Skeletal muscle satellite cell (primary cell): ENCODE measurements around the gene DCAF6.

Experiments
- H3K27me3 ChIP-seq: 2 replicates; pipeline ENCODE4 v1.7.0; 2013; ENCODE audit warnings: low read length; ENCODE audit not compliant: control insufficient read depth, insufficient read depth
- H3K36me3 ChIP-seq: 2 replicates; pipeline ENCODE4 v1.7.0; 2013; ENCODE audit warnings: mild to moderate bottlenecking, control low read depth, low read length; ENCODE audit not compliant: insufficient read depth
- H3K4me1 ChIP-seq: 2 replicates; pipeline ENCODE4 v1.7.0; 2013; ENCODE audit warnings: low read length; ENCODE audit not compliant: control insufficient read depth, insufficient read depth
- H3K4me2 ChIP-seq: 2 replicates; pipeline ENCODE4 v1.7.0; 2013; ENCODE audit warnings: mild to moderate bottlenecking, low read length
- H3K4me3 ChIP-seq: 2 replicates; pipeline ENCODE4 v1.7.0; 2013; ENCODE audit warnings: low read length
- H3K9ac ChIP-seq: 2 replicates; pipeline ENCODE4 v1.7.0; 2013; ENCODE audit warnings: mild to moderate bottlenecking, low read depth, low read length, moderate library complexity
- H3K9me3 ChIP-seq: replicated peaks from 2 replicates; pipeline ENCODE4 v1.7.0; 2013; ENCODE audit warnings: mild to moderate bottlenecking, control low read depth, low read length

Gene DCAF6

DNA sequence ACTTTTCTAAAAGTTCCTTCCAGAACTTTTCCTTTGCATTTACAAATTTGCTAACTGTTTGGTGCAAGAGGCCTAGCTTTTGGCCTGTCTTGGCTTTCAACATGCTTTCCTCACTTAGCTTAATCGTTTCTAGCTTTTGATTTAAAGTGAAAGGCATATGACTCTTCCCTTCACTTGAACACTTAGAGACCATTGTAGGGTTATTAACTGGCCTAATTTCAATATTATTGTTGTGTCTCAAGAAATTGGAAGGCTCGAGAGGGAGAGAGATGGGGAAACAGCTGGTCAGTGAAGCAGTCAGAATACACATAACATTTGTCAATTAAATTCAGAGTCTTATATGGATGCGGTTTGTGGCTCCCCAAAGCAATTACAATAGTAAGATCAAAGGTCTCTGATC, 63.4 kb downstream of the DCAF6 start:
- Histone ChIP-seq H3K36me3 (peaks cover 40% of the 10 kb centered on the region), H3K4me2 (no peak overlapping the region), H3K9me3 (no peaks in the 10 kb centered on the region), H3K27me3 (no peaks in the 10 kb centered on the region), H3K4me1 (no peaks in the 10 kb centered on the region), H3K9ac (no peak overlapping the region), H3K4me3 (no peak overlapping the region)

- H3K36me3 ChIP-seq, result peaks cover 47% of the 10 kb centered on the region
- H3K9me3 ChIP-seq, result no peaks in the 10 kb centered on the region
- H3K9ac ChIP-seq, result no peak overlapping the region
- no peaks in the 10 kb centered on the region for H3K4me1 ChIP-seq
- H3K27me3 ChIP-seq, result no peaks in the 10 kb centered on the region
- H3K4me2 ChIP-seq, result no peak overlapping the region
- H3K4me3 ChIP-seq, result no peak overlapping the region
Observed at GRCh38 chr1:168000656-168001055, 64.2 kb downstream of the DCAF6 start.

DNA sequence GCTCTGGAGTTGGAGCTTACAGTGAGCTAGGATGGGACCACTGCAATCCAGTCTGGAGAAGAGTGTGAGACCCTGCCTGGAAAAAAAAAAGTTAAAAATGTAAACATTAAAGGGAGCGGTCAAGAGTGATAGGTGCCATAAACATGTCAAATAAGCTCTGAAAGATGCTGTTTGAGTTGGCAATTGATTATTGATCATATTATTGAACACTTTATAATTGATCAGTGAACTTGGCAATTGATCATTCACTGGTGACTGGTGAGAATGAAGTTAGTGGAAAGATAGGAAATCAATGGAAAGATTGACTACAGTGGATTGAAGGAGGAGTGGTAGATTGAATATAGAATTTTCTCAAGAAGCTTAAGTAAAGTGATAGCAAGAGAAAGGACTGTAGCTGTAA, 64.7 kb downstream of the DCAF6 start:
- peaks cover 49% of the 10 kb centered on the region for H3K36me3 ChIP-seq

DNA sequence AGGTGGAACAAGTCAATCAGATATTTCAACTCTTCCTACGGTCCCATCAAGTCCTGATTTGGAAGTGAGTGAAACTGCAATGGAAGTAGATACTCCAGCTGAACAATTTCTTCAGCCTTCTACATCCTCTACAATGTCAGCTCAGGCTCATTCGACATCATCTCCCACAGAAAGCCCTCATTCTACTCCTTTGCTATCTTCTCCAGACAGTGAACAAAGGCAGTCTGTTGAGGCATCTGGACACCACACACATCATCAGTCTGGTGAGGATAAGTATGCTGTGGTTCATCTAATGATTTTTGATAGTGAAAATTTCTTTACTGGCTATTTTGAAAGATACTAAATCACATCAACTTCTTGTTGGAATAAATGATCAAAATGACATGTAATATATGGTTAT, 68.0 kb downstream of the DCAF6 start:
- Histone ChIP-seq H3K4me3 (no peak overlapping the region), H3K36me3 (peaks cover 41% of the 10 kb centered on the region), H3K4me1 (no peaks in the 10 kb centered on the region), H3K9me3 (no peaks in the 10 kb centered on the region), H3K27me3 (no peaks in the 10 kb centered on the region), H3K4me2 (no peak overlapping the region), H3K9ac (no peak overlapping the region)

More for the DNA sequence above, 64.7 kb downstream of the DCAF6 start:
- Histone ChIP-seq H3K27me3 (no peaks in the 10 kb centered on the region), H3K4me1 (no peaks in the 10 kb centered on the region), H3K9ac (no peak overlapping the region), H3K4me3 (no peak overlapping the region), H3K4me2 (no peak overlapping the region), H3K9me3 (no peaks in the 10 kb centered on the region)

DNA sequence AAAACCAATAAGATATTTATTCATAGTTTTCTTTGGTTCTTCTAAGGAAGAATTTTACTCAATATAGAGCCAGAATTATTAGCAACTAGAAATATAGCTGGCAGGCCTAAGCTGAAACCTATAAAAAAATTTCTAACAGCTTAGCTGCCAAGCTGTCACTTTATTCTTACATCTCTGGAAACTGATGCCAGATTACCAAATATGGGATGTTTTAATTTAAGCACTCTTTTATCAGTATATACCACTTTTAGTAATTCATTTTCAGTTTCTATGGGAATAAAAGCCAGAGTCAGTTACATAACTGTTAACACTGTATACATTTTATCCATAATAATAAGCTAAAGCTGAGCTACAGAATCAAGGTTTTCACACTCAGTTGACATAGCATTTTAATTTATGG, 69.0 kb downstream of the DCAF6 start:
- Histone ChIP-seq H3K4me3 (no peak overlapping the region), H3K36me3 (peaks cover 41% of the 10 kb centered on the region), H3K9me3 (no peaks in the 10 kb centered on the region), H3K4me1 (no peaks in the 10 kb centered on the region), H3K9ac (no peak overlapping the region), H3K27me3 (no peaks in the 10 kb centered on the region), H3K4me2 (no peak overlapping the region)

DNA sequence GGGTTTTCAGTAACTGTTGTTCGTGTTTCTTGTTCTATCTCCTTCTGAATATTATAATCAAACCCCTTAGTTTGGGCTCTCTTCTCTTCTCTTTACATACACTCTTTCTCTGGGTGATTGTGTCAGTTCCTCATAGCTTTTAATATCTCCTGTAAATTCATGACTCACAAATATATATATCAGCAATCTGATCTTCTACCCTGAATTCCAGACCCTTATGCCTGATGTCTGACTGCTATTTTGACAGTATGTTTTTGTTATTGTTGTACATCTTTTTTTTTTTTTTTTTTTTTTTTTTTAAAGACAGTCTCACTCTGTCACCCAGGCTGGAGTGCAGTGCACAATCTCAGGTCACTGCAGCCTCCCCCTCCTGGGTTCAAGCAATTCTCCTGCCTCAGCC, 71.2 kb downstream of the DCAF6 start:
- Histone ChIP-seq H3K36me3 (peaks cover 48% of the 10 kb centered on the region), H3K4me3 (no peak overlapping the region), H3K27me3 (no peaks in the 10 kb centered on the region), H3K9ac (no peak overlapping the region), H3K4me1 (no peaks in the 10 kb centered on the region), H3K4me2 (no peak overlapping the region), H3K9me3 (no peaks in the 10 kb centered on the region)

- Histone ChIP-seq H3K27me3 (no peaks in the 10 kb centered on the region), H3K9ac (no peak overlapping the region), H3K4me1 (no peaks in the 10 kb centered on the region), H3K4me2 (no peak overlapping the region), H3K36me3 (peaks cover 46% of the 10 kb centered on the region), H3K4me3 (no peak overlapping the region), H3K9me3 (no peaks in the 10 kb centered on the region)
Observed at GRCh38 chr1:168008595-168008994, 72.1 kb downstream of the DCAF6 start.

DNA sequence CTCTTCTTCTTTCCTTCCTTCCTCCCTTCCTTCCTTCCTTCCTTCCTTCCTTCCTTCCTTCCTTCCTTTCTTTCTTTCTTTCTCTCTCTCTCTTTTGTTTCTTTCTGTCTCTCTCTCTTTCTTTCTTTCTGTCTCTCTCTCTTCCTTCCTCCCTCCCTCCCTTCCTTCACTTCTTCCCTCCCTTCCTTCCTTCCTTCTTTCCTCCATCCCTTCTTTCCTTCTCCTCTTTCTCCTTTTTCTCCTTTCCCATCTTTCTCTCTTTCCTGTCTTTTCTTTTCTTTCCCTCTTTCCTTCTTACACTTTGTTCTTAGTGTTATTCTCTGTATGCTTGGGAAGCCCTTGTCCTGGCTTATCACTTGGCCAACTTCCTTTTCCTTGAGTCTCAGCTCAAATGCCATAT, 72.8 kb downstream of the DCAF6 start:
- Histone ChIP-seq H3K4me2 (no peak overlapping the region), H3K4me1 (no peaks in the 10 kb centered on the region), H3K9ac (no peak overlapping the region), H3K36me3 (peaks cover 39% of the 10 kb centered on the region), H3K4me3 (no peak overlapping the region), H3K9me3 (no peaks in the 10 kb centered on the region), H3K27me3 (no peaks in the 10 kb centered on the region)

- H3K27me3 ChIP-seq, result no peaks in the 10 kb centered on the region
- peaks cover 33% of the 10 kb centered on the region for H3K36me3 ChIP-seq
- H3K4me2 ChIP-seq, result no peak overlapping the region
- no peak overlapping the region for H3K9ac ChIP-seq
- H3K4me1 ChIP-seq, result no peaks in the 10 kb centered on the region
- H3K4me3 ChIP-seq, result no peak overlapping the region
- no peaks in the 10 kb centered on the region for H3K9me3 ChIP-seq
Observed at GRCh38 chr1:168019407-168019806, 82.9 kb downstream of the DCAF6 start.

- Histone ChIP-seq H3K9me3 (no peaks in the 10 kb centered on the region), H3K27me3 (no peaks in the 10 kb centered on the region), H3K36me3 (peaks cover 19% of the 10 kb centered on the region), H3K9ac (no peak overlapping the region), H3K4me3 (no peak overlapping the region), H3K4me2 (no peak overlapping the region), H3K4me1 (no peaks in the 10 kb centered on the region)
Observed at GRCh38 chr1:168031198-168031597, 94.7 kb downstream of the DCAF6 start.

DNA sequence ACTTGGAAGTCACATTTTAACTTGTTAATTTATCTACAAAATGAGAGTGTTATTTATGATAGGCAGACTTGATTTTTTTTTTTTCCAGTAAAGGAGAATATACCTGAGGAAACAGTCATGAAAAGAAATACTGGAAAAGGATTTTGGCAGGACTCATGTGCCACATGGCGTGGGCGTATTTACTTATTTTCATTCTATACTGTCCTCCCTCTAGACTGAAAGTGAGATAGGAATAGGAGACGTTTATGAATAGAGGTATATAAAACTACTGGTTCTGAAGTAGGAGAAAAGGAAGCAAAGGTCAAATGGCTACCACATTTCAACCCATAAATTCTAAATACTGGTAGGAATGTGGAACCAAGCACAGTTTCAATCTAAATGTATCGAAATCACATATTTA, 95.1 kb downstream of the DCAF6 start:
- Histone ChIP-seq H3K9me3 (no peaks in the 10 kb centered on the region), H3K4me1 (no peaks in the 10 kb centered on the region), H3K4me2 (no peak overlapping the region), H3K36me3 (peaks cover 15% of the 10 kb centered on the region), H3K27me3 (no peaks in the 10 kb centered on the region), H3K9ac (no peak overlapping the region), H3K4me3 (no peak overlapping the region)

- no peaks in the 10 kb centered on the region for H3K4me1 ChIP-seq
- H3K36me3 ChIP-seq, result peaks cover 12% of the 10 kb centered on the region
- H3K4me2 ChIP-seq, result no peak overlapping the region
- no peak overlapping the region for H3K4me3 ChIP-seq
- H3K27me3 ChIP-seq, result no peaks in the 10 kb centered on the region
- H3K9me3 ChIP-seq, result no peaks in the 10 kb centered on the region
- H3K9ac ChIP-seq, result no peak overlapping the region
Observed at GRCh38 chr1:168032029-168032428, 95.5 kb downstream of the DCAF6 start.
